ENCODE data around the gene PDCL2.

GRCh38 chr4:55517526-55518229, 74.4 kb downstream of the PDCL2 start:
- no peak for TF ChIP-seq CTCF (IDR thresholded peaks at IDR 0.05)
- TF ChIP-seq POLR2A (IDR thresholded peaks at IDR 0.05), result no peak

Measured in esophagus squamous epithelium (tissue), 4 donors.